Activated CD4-positive, alpha-beta memory T cell treated with anti-CD3 and anti-CD28 coated beads for 36 hours (primary cell): ENCODE data around the gene EXD3. TPM values are rescaled to one million over a fixed set of nuclear protein-coding genes. Genes with fewer than 3 reads are reported as not detected.
A peak's percentile ranks its signal among the peaks of the same experiment; 100 is the strongest.

Experiments used
- CTCF ChIA-PET: fragments of 350-600 bp; sonication (Branson Sonifier 250); formaldehyde crosslinking; loops from one replicate; lab custom pipeline; 2021; ENCODE audit warnings: antibody characterized with exemption, inconsistent platforms; lab: Charles Lee
- POLR2A ChIA-PET: fragments of 350-600 bp; sonication (Branson Sonifier 250); formaldehyde crosslinking; loops from one replicate; lab custom pipeline; 2021; ENCODE audit warnings: antibody characterized with exemption; lab: Charles Lee
- DNase-seq: peaks from one replicate; pipeline ENCODE4 v3.0.0-alpha.2; 2020
- H3K27ac Mint-ChIP-seq: one replicate; pipeline ENCODE4 v1.8.0; 2021; ENCODE audit warnings: mixed read lengths
- H3K27me3 Mint-ChIP-seq: one replicate; pipeline ENCODE4 v1.8.0; 2021; ENCODE audit warnings: mixed read lengths
- H3K36me3 Mint-ChIP-seq: one replicate; pipeline ENCODE4 v1.8.0; 2021; ENCODE audit warnings: mixed read lengths
- H3K4me1 Mint-ChIP-seq: one replicate; pipeline ENCODE4 v1.8.0; 2021; ENCODE audit warnings: low read depth, mixed read lengths
- H3K4me3 Mint-ChIP-seq: one replicate; pipeline ENCODE4 v1.8.0; 2021; ENCODE audit warnings: mild to moderate bottlenecking, mixed read lengths
- H3K9me3 Mint-ChIP-seq: one replicate; pipeline ENCODE4 v1.8.0; 2021; ENCODE audit warnings: mixed read lengths
- intact Hi-C: fragments of 100-400 bp; cut with micrococcal nuclease; formaldehyde crosslinking; loops from one replicate; pipeline ENCODE4 v1.15.1; 2023
- total RNA-seq, 2 experiments: library from RNA; stranded (reverse); gene quantifications; one replicate each; pipeline ENCODE4 v1.2.3, GENCODE V29; 2021

EXD3 gene
- total RNA-seq, 2 experiments from 2014 or later: 13.5 to 13.6 TPM

GRCh38 chr9:137462986-137463930, 40.3 kb upstream of the EXD3 start:
- no peak for DNase-seq
- intact Hi-C loops: no loop called here
- H3K27me3 Mint-ChIP-seq: no peaks in the 10 kb centered on the region
- H3K27ac Mint-ChIP-seq: no peak overlapping the region
- H3K36me3 Mint-ChIP-seq: no peaks in the 10 kb centered on the region
- ChIA-PET POLR2A (no interaction called here), CTCF (interaction anchor here (0.7 to 1.7 kb wide), 2 partner anchors 10 to 18 kb away, joined by 3 to 8 read pairs; no protein-coding TSS in a partner anchor)
- no peak overlapping the region for H3K4me3 Mint-ChIP-seq
- H3K9me3 Mint-ChIP-seq: no peaks in the 10 kb centered on the region
- H3K4me1 Mint-ChIP-seq: peaks cover 15% of the 10 kb centered on the region

GRCh38 chr9:137462396-137462985, 39.5 kb upstream of the EXD3 start:
- intact Hi-C loops: no loop called here
- Mint-ChIP-seq H3K27me3 (no peaks in the 10 kb centered on the region), H3K27ac (no peak overlapping the region), H3K9me3 (no peaks in the 10 kb centered on the region), H3K36me3 (no peaks in the 10 kb centered on the region), H3K4me1 (peaks cover 15% of the 10 kb centered on the region), H3K4me3 (no peak overlapping the region)
- ChIA-PET CTCF (interaction anchor here (0.7 to 1.7 kb wide), 2 partner anchors 11 to 17 kb away, joined by 3 to 8 read pairs; no protein-coding TSS in a partner anchor), POLR2A (interaction anchor here (1.3 kb wide), 1 partner anchor 16 kb away, joined by 3 read pairs; no protein-coding TSS in a partner anchor)
- DNase-seq: no peak

- peak; percentile 86 for DNase-seq
- Mint-ChIP-seq H3K4me1 (peaks cover 15% of the 10 kb centered on the region), H3K27me3 (no peaks in the 10 kb centered on the region), H3K4me3 (peak overlapping the region; percentile 64), H3K9me3 (no peaks in the 10 kb centered on the region), H3K36me3 (no peaks in the 10 kb centered on the region), H3K27ac (no peak overlapping the region)
- POLR2A ChIA-PET: interaction anchor here (1.3 kb wide), 1 partner anchor 15 kb away, joined by 3 read pairs; no protein-coding TSS in a partner anchor
- intact Hi-C loops: no loop called here
- CTCF ChIA-PET: interaction anchor here (0.9 to 1.7 kb wide), 2 partner anchors 17 to 160 kb away, joined by 4 to 8 read pairs; partner anchors contain the start of gene NRARP
These were observed 38.9 kb upstream of the EXD3 start for GRCh38 chr9:137461663-137462395.

GRCh38 chr9:137461316-137461662, 38.3 kb upstream of the EXD3 start:
- no peak for DNase-seq
- intact Hi-C loops: no loop called here
- Mint-ChIP-seq H3K4me1 (peaks cover 15% of the 10 kb centered on the region), H3K9me3 (no peaks in the 10 kb centered on the region), H3K36me3 (no peaks in the 10 kb centered on the region), H3K27me3 (no peaks in the 10 kb centered on the region), H3K4me3 (no peak overlapping the region), H3K27ac (no peak overlapping the region)
- ChIA-PET CTCF (interaction anchor here (0.9 kb wide), 1 partner anchor 159 kb away, joined by 4 read pairs; the partner anchor contains the start of gene NRARP), POLR2A (interaction anchor here (1.3 kb wide), 1 partner anchor 15 kb away, joined by 3 read pairs; no protein-coding TSS in a partner anchor)

GRCh38 chr9:137460363-137461315, 37.7 kb upstream of the EXD3 start:
- H3K4me3 Mint-ChIP-seq: no peak overlapping the region
- H3K4me1 Mint-ChIP-seq: peaks cover 17% of the 10 kb centered on the region
- CTCF ChIA-PET: no interaction called here
- H3K36me3 Mint-ChIP-seq: no peaks in the 10 kb centered on the region
- H3K9me3 Mint-ChIP-seq: no peaks in the 10 kb centered on the region
- intact Hi-C loops: no loop called here
- no peaks in the 10 kb centered on the region for H3K27me3 Mint-ChIP-seq
- no peak for DNase-seq
- POLR2A ChIA-PET: no interaction called here
- H3K27ac Mint-ChIP-seq: no peak overlapping the region

GRCh38 chr9:137459601-137460362, 36.8 kb upstream of the EXD3 start:
- Mint-ChIP-seq H3K36me3 (peaks cover 1% of the 10 kb centered on the region), H3K4me1 (peaks cover 18% of the 10 kb centered on the region), H3K9me3 (no peaks in the 10 kb centered on the region), H3K4me3 (peak overlapping the region; percentile 39), H3K27ac (peak overlapping the region; percentile 38), H3K27me3 (no peaks in the 10 kb centered on the region)
- POLR2A ChIA-PET: no interaction called here
- DNase-seq: no peak
- CTCF ChIA-PET: interaction anchor here (1.0 kb wide), 3 partner anchors 14 to 158 kb away, joined by 3 to 4 read pairs (median 3); partner anchors contain the start of genes EXD3, NOXA1 and NRARP
- intact Hi-C loops: loop anchor here (2.0 kb wide), 1 partner anchor 37 kb away; the partner anchor contains the start of genes EXD3 and NOXA1

- Mint-ChIP-seq H3K36me3 (peaks cover 1% of the 10 kb centered on the region), H3K4me1 (peaks cover 23% of the 10 kb centered on the region), H3K4me3 (peak within 1 kb of the TSS; percentile 39), H3K27ac (peak within 1 kb of the TSS; percentile 38), H3K9me3 (no peaks in the 10 kb centered on the region), H3K27me3 (no peaks in the 10 kb centered on the region)
- CTCF ChIA-PET: interaction anchor here (1.0 kb wide), 3 partner anchors 14 to 157 kb away, joined by 3 to 4 read pairs (median 3); partner anchors contain the start of genes EXD3, NOXA1 and NRARP
- intact Hi-C loops: loop anchor here (2.0 kb wide), 1 partner anchor 36 kb away; the partner anchor contains the start of genes EXD3 and NOXA1
- POLR2A ChIA-PET: no interaction called here
- peak; percentile 95 for DNase-seq
These were observed 36.2 kb upstream of the EXD3 start, which contains the start of gene NSMF for GRCh38 chr9:137459152-137459600. Gene NSMF, minus strand, starts transcription at chr9:137459334. Its CDS starts 232 bp downstream, at chr9:137459102.

- ChIA-PET POLR2A (no interaction called here), CTCF (interaction anchor here (1.0 kb wide), 3 partner anchors 13 to 156 kb away, joined by 3 to 4 read pairs (median 3); partner anchors contain the start of genes EXD3, NOXA1 and NRARP)
- Mint-ChIP-seq H3K4me1 (peaks cover 27% of the 10 kb centered on the region), H3K9me3 (no peaks in the 10 kb centered on the region), H3K36me3 (peaks cover 3% of the 10 kb centered on the region), H3K27ac (no peak overlapping the region), H3K27me3 (no peaks in the 10 kb centered on the region), H3K4me3 (peak overlapping the region; percentile 20)
- DNase-seq: no peak
- intact Hi-C loops: loop anchor here (2.0 kb wide), 1 partner anchor 36 kb away; the partner anchor contains the start of genes EXD3 and NOXA1
These were observed 35.5 kb upstream of the EXD3 start for GRCh38 chr9:137458194-137459151.
